ENCODE data around the gene EIF5B.

DNA sequence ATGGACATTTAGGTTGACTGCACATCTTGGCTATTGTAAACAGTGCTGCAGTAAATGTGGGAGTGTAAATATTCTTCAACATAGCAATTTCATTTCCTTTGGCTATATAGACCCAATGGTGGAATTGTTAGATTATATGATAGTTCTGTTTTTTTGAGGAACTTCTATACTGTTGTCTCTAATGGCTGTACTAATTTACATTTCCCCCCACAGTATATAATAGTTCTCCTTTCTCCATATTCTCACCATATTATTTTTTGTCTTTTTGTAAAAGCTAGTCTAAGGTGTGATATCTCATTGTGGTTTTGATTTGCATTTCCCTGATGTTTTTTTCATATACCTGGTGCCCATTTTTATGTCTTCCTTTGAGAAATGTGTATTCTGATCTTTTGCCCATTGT lies 13.0 kb downstream of the EIF5B start:
- TF ChIP-seq, protein P1, sequence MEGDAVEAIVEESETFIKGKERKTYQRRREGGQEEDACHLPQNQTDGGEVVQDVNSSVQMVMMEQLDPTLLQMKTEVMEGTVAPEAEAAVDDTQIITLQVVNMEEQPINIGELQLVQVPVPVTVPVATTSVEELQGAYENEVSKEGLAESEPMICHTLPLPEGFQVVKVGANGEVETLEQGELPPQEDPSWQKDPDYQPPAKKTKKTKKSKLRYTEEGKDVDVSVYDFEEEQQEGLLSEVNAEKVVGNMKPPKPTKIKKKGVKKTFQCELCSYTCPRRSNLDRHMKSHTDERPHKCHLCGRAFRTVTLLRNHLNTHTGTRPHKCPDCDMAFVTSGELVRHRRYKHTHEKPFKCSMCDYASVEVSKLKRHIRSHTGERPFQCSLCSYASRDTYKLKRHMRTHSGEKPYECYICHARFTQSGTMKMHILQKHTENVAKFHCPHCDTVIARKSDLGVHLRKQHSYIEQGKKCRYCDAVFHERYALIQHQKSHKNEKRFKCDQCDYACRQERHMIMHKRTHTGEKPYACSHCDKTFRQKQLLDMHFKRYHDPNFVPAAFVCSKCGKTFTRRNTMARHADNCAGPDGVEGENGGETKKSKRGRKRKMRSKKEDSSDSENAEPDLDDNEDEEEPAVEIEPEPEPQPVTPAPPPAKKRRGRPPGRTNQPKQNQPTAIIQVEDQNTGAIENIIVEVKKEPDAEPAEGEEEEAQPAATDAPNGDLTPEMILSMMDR (IDR thresholded peaks at IDR 0.05) = no peak
- no peak for TF ChIP-seq EZH2 (IDR thresholded peaks at IDR 0.05)

All from neural progenitor cell (in vitro differentiated cells).